HCT116 (cell line): ENCODE results near the gene NCAPH2. TPM values are rescaled to one million over a fixed set of nuclear protein-coding genes. Genes with fewer than 3 reads are reported as not detected.

ENCODE experiments used
- ATAC-seq: fragments of 200-7000 bp; cut with Tn5 transposase; 2 replicates; pipeline ENCODE4 v1.9.1; 2020; ENCODE audit warnings: mild to moderate bottlenecking, moderate library complexity
- BruUV-seq: library from RNA; stranded (reverse); fragments of 400-500 nt; replicated peaks from 2 replicates; lab custom pipeline; 2021; lab: Mats Ljungman, UMichigan
- CTCF ChIA-PET: fragments of 300-600 bp; sonication (Branson Sonifier 250); formaldehyde crosslinking; loops from one replicate; lab custom pipeline; 2021; ENCODE audit warnings: antibody characterized with exemption; lab: Charles Lee
- POLR2A ChIA-PET: fragments of 300-600, 350-600 bp; sonication (Branson Sonifier 250); formaldehyde crosslinking; loops from one replicate; lab custom pipeline; 2021; ENCODE audit warnings: antibody characterized with exemption; lab: Charles Lee
- RAD21 ChIA-PET, 2 experiments: fragments of 300-600 bp; sonication (Branson Sonifier 250); formaldehyde crosslinking; loops; one replicate each; lab custom pipeline; 2023; ENCODE audit warnings: low total read pairs in 2 of 2; ENCODE audit not compliant: uncharacterized antibody in 2 of 2, unreplicated experiment in 2 of 2, low non-redundant PET in 1 of 2; lab: Charles Lee
- DNase-seq: peaks from one replicate; pipeline ENCODE4 v3.0.0-alpha.2; 2010; ENCODE audit warnings: low read depth, low spot score
- H2AFZ ChIP-seq: fragments of 200-600 bp; shearing (Covaris generic), sonication (generic); 2 replicates; pipeline ENCODE4 v1.6.1; 2017; ENCODE audit warnings: low read depth, mixed run types, mixed read lengths, antibody characterized with exemption, low read length; ENCODE audit not compliant: poor library complexity, severe bottlenecking
- H3K27ac ChIP-seq: 2 replicates; pipeline ENCODE4 v1.5.1; 2012; ENCODE audit warnings: low read depth, low read length
- H3K27me3 ChIP-seq: fragments of 200-600 bp; sonication (generic); 2 replicates; pipeline ENCODE4 v1.6.1; 2016; ENCODE audit warnings: mixed run types, low read length, mixed read lengths; ENCODE audit not compliant: insufficient read depth
- H3K36me3 ChIP-seq, 2 experiments: fragments of 200-500 bp in 1 of 2; fragments of 200-600 bp in 1 of 2; sonication (Bioruptor generic) in 1 of 2; sonication (generic) in 1 of 2; 2 replicates each; pipeline versions ENCODE4 v1.5.1 to v1.6.1; 2014 to 2016; ENCODE audit warnings: low read length in 2 of 2, inconsistent platforms in 1 of 2, mixed read lengths in 1 of 2, mixed run types in 1 of 2; ENCODE audit not compliant: insufficient read depth in 2 of 2, control insufficient read depth in 1 of 2
- H3K4me1 ChIP-seq, 2 experiments: fragments of 200-600 bp in 1 of 2; sonication (generic) in 1 of 2; 2 replicates each; pipeline versions ENCODE4 v1.5.1 to v1.6.1; 2012 to 2017; ENCODE audit warnings: low read length in 2 of 2, inconsistent platforms in 1 of 2, mild to moderate bottlenecking in 1 of 2, mixed read lengths in 1 of 2, mixed run types in 1 of 2, moderate library complexity in 1 of 2; ENCODE audit not compliant: insufficient read depth in 2 of 2, control insufficient read depth in 1 of 2
- H3K4me2 ChIP-seq: fragments of 200-600 bp; sonication (generic); 2 replicates; pipeline ENCODE4 v1.6.1; 2017; ENCODE audit warnings: mixed run types, low read length, mixed read lengths
- H3K4me3 ChIP-seq, 2 experiments: fragments of 200-600 bp in 1 of 2; sonication (generic) in 1 of 2; replicated peaks in 1 of 2; 2 replicates each; pipeline ENCODE4 v1.5.1; 2011 to 2016; ENCODE audit warnings: low read length in 2 of 2, control low read depth in 1 of 2, low read depth in 1 of 2, mild to moderate bottlenecking in 1 of 2, mixed read lengths in 1 of 2, mixed run types in 1 of 2
- H3K79me2 ChIP-seq: fragments of 200-600 bp; sonication (generic); 2 replicates; pipeline ENCODE4 v1.6.1; 2017; ENCODE audit warnings: mild to moderate bottlenecking, mixed run types, low read length, moderate library complexity, mixed read lengths; ENCODE audit not compliant: insufficient read depth
- H3K9ac ChIP-seq: fragments of 200-600 bp; sonication (generic); 2 replicates; pipeline ENCODE4 v1.6.1; 2016; ENCODE audit warnings: low read length, mixed read lengths
- H3K9me2 ChIP-seq: fragments of 200-600 bp; sonication (generic), shearing (Covaris generic); 2 replicates; pipeline ENCODE4 v1.6.1; 2017; ENCODE audit warnings: mixed run types, mild to moderate bottlenecking, moderate library complexity; ENCODE audit not compliant: insufficient read depth
- H3K9me3 ChIP-seq, 2 experiments: fragments of 200-500 bp in 1 of 2; fragments of 200-600 bp in 1 of 2; sonication (Bioruptor generic) in 1 of 2; sonication (generic) in 1 of 2; 2 replicates each; pipeline ENCODE4 v1.6.1; 2014 to 2017; ENCODE audit warnings: low read length in 2 of 2, mixed read lengths in 2 of 2, inconsistent platforms in 1 of 2, low read depth in 1 of 2, mild to moderate bottlenecking in 1 of 2, mixed run types in 1 of 2, moderate library complexity in 1 of 2; ENCODE audit not compliant: control insufficient read depth in 1 of 2, insufficient read depth in 1 of 2
- H4K20me1 ChIP-seq: fragments of 200-600 bp; sonication (generic), shearing (Covaris generic); 2 replicates; pipeline ENCODE4 v1.6.1; 2017; ENCODE audit warnings: mixed run types, mild to moderate bottlenecking, moderate library complexity; ENCODE audit not compliant: insufficient read depth
- CBX3 ChIP-seq: IDR thresholded peaks from 2 replicates; pipeline ENCODE4 v1.6.1; 2012; ENCODE audit warnings: low read depth
- CEBPB ChIP-seq: IDR thresholded peaks from 2 replicates; pipeline ENCODE4 v1.6.1; 2012; ENCODE audit warnings: low read depth
- ELF1 ChIP-seq: IDR thresholded peaks from 2 replicates; pipeline ENCODE4 v1.6.1; 2012; ENCODE audit warnings: low read depth, borderline replicate concordance
- EZH2 ChIP-seq: fragments of 200-600 bp; sonication (generic); IDR thresholded peaks from 2 replicates; pipeline ENCODE4 v1.6.1; 2017; ENCODE audit warnings: antibody characterized with exemption, mixed run types
- FOSL1 ChIP-seq: IDR thresholded peaks from 2 replicates; pipeline ENCODE4 v1.6.1; 2012; ENCODE audit warnings: low read depth
- MAX ChIP-seq: IDR thresholded peaks from 2 replicates; pipeline ENCODE4 v1.6.1; 2012
- POLR2AphosphoS5 ChIP-seq: IDR thresholded peaks from 2 replicates; pipeline ENCODE4 v1.6.1; 2011; ENCODE audit warnings: mild to moderate bottlenecking, low read depth, low read length, moderate library complexity
- SP1 ChIP-seq: IDR thresholded peaks from 2 replicates; pipeline ENCODE4 v1.6.1; 2012; ENCODE audit warnings: low read depth
- SRF ChIP-seq: IDR thresholded peaks from 2 replicates; pipeline ENCODE4 v1.6.1; 2012; ENCODE audit warnings: low read depth
- YY1 ChIP-seq: IDR thresholded peaks from 2 replicates; pipeline ENCODE4 v1.6.1; 2011; ENCODE audit warnings: low read length, low read depth, moderate library complexity, mild to moderate bottlenecking; ENCODE audit not compliant: insufficient replicate concordance; ENCODE audit errors: extremely low read depth
- ZFX ChIP-seq: fragments of 450-650 bp; IDR thresholded peaks from 2 replicates; pipeline ENCODE4 v1.6.1; 2017
- ZNF274 ChIP-seq: fragments of 200-500 bp; sonication (Bioruptor generic); IDR thresholded peaks from 2 replicates; pipeline ENCODE4 v1.6.1; 2014; ENCODE audit warnings: mild to moderate bottlenecking, low read depth, low read length, inconsistent platforms
- intact Hi-C: fragments of 100-400 bp; cut with micrococcal nuclease; formaldehyde crosslinking; loops from 2 replicates; pipeline ENCODE4 v1.10.0; 2022
- total RNA-seq: library from RNA; stranded (reverse); gene quantifications from one replicate; pipeline ENCODE4 v1.2.1, GENCODE V29; 2021; ENCODE audit not compliant: unreplicated experiment
- TF ChIP-seq, protein P1 (sequence below): IDR thresholded peaks from 2 replicates; pipeline ENCODE4 v1.6.1; 2012
- TF ChIP-seq, protein P2 (sequence below): IDR thresholded peaks from 2 replicates; pipeline ENCODE4 v1.6.1; 2011; ENCODE audit warnings: mild to moderate bottlenecking, low read length, moderate library complexity; ENCODE audit not compliant: insufficient replicate concordance; ENCODE audit errors: extremely low read depth
- TF ChIP-seq, protein P3 (sequence below): IDR thresholded peaks from 2 replicates; pipeline ENCODE4 v1.6.1; 2012; ENCODE audit warnings: low read depth

Gene NCAPH2
- total RNA-seq, 1 experiment from 2014 or later: 99.1 TPM

DNA sequence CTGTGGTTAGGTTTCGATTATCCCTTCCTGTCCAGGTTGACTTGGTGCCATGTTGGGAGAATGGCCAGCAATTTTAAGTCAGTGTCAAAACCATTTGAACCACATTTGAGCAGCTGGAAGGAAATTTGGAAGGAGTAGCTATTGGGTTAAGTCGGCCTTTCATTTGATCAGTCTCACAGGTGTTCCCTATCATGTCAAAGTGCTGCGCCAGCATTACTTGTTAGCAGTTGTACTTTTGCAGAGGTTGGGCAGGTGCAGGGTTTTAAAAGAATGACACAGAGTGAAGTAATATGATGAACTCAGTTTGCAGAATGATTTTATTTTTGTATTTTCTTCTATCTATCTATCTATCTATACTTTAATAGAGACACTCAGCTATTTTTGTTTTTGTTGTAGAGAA lies 28.2 kb downstream of the NCAPH2 start:
- BruUV-seq: no TSS peak
- ChIA-PET CTCF (no interaction called here), RAD21 (no interaction called here), POLR2A (interaction anchor here (0.9 to 2.3 kb wide), 2 partner anchors 9 kb away, joined by 4 to 7 read pairs; partner anchors contain the start of gene KLHDC7B)
- H4K20me1 ChIP-seq: no peaks in the 10 kb centered on the region
- DNase-seq (no peak), ATAC-seq (no peak)
- H3K79me2 ChIP-seq: no peaks in the 10 kb centered on the region
- intact Hi-C loops: no loop called here
- H2AFZ ChIP-seq: no peak overlapping the region
- no peak overlapping the region for H3K9ac ChIP-seq
- H3K9me3 ChIP-seq: no peaks in the 10 kb centered on the region
- no peaks in the 10 kb centered on the region for H3K36me3 ChIP-seq
- no peak overlapping the region for H3K27ac ChIP-seq
- TF ChIP-seq ZFX (no peak), CBX3 (no peak), POLR2AphosphoS5 (no peak), MAX (no peak), EZH2 (no peak), ZNF274 (no peak), SRF (no peak), SP1 (no peak), ELF1 (no peak), FOSL1 (no peak), CEBPB (no peak), YY1 (no peak)
- TF ChIP-seq, protein P1, sequence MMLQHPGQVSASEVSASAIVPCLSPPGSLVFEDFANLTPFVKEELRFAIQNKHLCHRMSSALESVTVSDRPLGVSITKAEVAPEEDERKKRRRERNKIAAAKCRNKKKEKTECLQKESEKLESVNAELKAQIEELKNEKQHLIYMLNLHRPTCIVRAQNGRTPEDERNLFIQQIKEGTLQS: no peak
- TF ChIP-seq, protein P2, sequence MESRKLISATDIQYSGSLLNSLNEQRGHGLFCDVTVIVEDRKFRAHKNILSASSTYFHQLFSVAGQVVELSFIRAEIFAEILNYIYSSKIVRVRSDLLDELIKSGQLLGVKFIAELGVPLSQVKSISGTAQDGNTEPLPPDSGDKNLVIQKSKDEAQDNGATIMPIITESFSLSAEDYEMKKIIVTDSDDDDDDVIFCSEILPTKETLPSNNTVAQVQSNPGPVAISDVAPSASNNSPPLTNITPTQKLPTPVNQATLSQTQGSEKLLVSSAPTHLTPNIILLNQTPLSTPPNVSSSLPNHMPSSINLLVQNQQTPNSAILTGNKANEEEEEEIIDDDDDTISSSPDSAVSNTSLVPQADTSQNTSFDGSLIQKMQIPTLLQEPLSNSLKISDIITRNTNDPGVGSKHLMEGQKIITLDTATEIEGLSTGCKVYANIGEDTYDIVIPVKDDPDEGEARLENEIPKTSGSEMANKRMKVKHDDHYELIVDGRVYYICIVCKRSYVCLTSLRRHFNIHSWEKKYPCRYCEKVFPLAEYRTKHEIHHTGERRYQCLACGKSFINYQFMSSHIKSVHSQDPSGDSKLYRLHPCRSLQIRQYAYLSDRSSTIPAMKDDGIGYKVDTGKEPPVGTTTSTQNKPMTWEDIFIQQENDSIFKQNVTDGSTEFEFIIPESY: no peak
- TF ChIP-seq, protein P3, sequence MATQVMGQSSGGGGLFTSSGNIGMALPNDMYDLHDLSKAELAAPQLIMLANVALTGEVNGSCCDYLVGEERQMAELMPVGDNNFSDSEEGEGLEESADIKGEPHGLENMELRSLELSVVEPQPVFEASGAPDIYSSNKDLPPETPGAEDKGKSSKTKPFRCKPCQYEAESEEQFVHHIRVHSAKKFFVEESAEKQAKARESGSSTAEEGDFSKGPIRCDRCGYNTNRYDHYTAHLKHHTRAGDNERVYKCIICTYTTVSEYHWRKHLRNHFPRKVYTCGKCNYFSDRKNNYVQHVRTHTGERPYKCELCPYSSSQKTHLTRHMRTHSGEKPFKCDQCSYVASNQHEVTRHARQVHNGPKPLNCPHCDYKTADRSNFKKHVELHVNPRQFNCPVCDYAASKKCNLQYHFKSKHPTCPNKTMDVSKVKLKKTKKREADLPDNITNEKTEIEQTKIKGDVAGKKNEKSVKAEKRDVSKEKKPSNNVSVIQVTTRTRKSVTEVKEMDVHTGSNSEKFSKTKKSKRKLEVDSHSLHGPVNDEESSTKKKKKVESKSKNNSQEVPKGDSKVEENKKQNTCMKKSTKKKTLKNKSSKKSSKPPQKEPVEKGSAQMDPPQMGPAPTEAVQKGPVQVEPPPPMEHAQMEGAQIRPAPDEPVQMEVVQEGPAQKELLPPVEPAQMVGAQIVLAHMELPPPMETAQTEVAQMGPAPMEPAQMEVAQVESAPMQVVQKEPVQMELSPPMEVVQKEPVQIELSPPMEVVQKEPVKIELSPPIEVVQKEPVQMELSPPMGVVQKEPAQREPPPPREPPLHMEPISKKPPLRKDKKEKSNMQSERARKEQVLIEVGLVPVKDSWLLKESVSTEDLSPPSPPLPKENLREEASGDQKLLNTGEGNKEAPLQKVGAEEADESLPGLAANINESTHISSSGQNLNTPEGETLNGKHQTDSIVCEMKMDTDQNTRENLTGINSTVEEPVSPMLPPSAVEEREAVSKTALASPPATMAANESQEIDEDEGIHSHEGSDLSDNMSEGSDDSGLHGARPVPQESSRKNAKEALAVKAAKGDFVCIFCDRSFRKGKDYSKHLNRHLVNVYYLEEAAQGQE: no peak
- H3K4me2 ChIP-seq: no peak overlapping the region
- no peaks in the 10 kb centered on the region for H3K9me2 ChIP-seq
- H3K4me1 ChIP-seq: peaks cover 3 to 37% of the 10 kb centered on the region in 2 experiments; a peak in 3 of 4 replicates
- H3K4me3 ChIP-seq: no peak overlapping the region
- no peaks in the 10 kb centered on the region for H3K27me3 ChIP-seq
